ENCODE results near the gene RRP9.

- no peak for TF ChIP-seq POLR2A (IDR thresholded peaks at IDR 0.05)
- TF ChIP-seq, protein P1, sequence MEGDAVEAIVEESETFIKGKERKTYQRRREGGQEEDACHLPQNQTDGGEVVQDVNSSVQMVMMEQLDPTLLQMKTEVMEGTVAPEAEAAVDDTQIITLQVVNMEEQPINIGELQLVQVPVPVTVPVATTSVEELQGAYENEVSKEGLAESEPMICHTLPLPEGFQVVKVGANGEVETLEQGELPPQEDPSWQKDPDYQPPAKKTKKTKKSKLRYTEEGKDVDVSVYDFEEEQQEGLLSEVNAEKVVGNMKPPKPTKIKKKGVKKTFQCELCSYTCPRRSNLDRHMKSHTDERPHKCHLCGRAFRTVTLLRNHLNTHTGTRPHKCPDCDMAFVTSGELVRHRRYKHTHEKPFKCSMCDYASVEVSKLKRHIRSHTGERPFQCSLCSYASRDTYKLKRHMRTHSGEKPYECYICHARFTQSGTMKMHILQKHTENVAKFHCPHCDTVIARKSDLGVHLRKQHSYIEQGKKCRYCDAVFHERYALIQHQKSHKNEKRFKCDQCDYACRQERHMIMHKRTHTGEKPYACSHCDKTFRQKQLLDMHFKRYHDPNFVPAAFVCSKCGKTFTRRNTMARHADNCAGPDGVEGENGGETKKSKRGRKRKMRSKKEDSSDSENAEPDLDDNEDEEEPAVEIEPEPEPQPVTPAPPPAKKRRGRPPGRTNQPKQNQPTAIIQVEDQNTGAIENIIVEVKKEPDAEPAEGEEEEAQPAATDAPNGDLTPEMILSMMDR (IDR thresholded peaks at IDR 0.05), result no peak
Observed at GRCh38 chr3:51947215-51947900, 5.7 kb upstream of the RRP9 start.

Measured in adrenal gland (tissue), 5 donors.